Measurements from ENCODE around the gene UFSP1.
"Not testable (repeated sequence)": the region's sequence is repeated elsewhere in the genome, so short reads cannot be mapped to it uniquely, and the experiment has no call there.

Gene UFSP1

GRCh38 chr7:100929808-100930174 lies 40.3 kb upstream of the UFSP1 start:
- no peak overlapping the region for H2AFZ ChIP-seq (ENCODE audit: low read length)
- DNase-seq = no peak
- no peaks in the 10 kb centered on the region for H3K36me3 ChIP-seq (replicated peaks; ENCODE audit: insufficient read depth, low read length)
- no peaks in the 10 kb centered on the region for H3K9me2 ChIP-seq (replicated peaks; ENCODE audit: insufficient read depth, low read length)
- no peaks in the 10 kb centered on the region for H3K79me2 ChIP-seq (ENCODE audit: low read length)
- no peak overlapping the region for H3K27ac ChIP-seq (ENCODE audit: low read length)
- no peaks in the 10 kb centered on the region for H3K4me1 ChIP-seq (ENCODE audit: low read length)
- no peak overlapping the region for H3K4me3 ChIP-seq (ENCODE audit: low read length)
- H3K9me3 ChIP-seq (replicated peaks; ENCODE audit: insufficient read depth, low read length) = no peaks in the 10 kb centered on the region
- H3K9ac ChIP-seq (ENCODE audit: low read length) = no peak overlapping the region
- TF ChIP-seq EZH2 (optimal IDR thresholded peaks at IDR 0.05; ENCODE audit: low read depth, low read length) (no peak), EZH2phosphoT487 (IDR thresholded peaks at IDR 0.05; ENCODE audit: low read length) (no peak), CTCF (IDR thresholded peaks at IDR 0.05; ENCODE audit: low read length) (no peak)
- H3F3A ChIP-seq (ENCODE audit: insufficient read depth, low read length) = no peaks in the 10 kb centered on the region
- H4K20me1 ChIP-seq (ENCODE audit: insufficient read depth, low read length) = no peaks in the 10 kb centered on the region
- H3K27me3 ChIP-seq (replicated peaks; ENCODE audit: insufficient read depth, low read length) = peaks cover 62% of the 10 kb centered on the region
- no peak overlapping the region for H3K4me2 ChIP-seq (ENCODE audit: low read depth, low read length)

- not testable (repeated sequence) for H3K9me2 ChIP-seq (replicated peaks; ENCODE audit: insufficient read depth, low read length); H3K9ac ChIP-seq (ENCODE audit: low read length); H3F3A ChIP-seq (ENCODE audit: insufficient read depth, low read length); H3K27ac ChIP-seq (ENCODE audit: low read length); H3K4me2 ChIP-seq (ENCODE audit: low read depth, low read length); H4K20me1 ChIP-seq (ENCODE audit: insufficient read depth, low read length); H3K4me3 ChIP-seq (ENCODE audit: low read length); DNase-seq; H3K9me3 ChIP-seq (replicated peaks; ENCODE audit: insufficient read depth, low read length); H3K36me3 ChIP-seq (replicated peaks; ENCODE audit: insufficient read depth, low read length); H3K4me1 ChIP-seq (ENCODE audit: low read length); H3K79me2 ChIP-seq (ENCODE audit: low read length); H2AFZ ChIP-seq (ENCODE audit: low read length)
- peaks cover 30% of the 10 kb centered on the region for H3K27me3 ChIP-seq (replicated peaks; ENCODE audit: insufficient read depth, low read length)
These were observed 34.1 kb upstream of the UFSP1 start for GRCh38 chr7:100923616-100924015.

GRCh38 chr7:100921039-100921438 lies 31.5 kb upstream of the UFSP1 start:
- Histone ChIP-seq H3K9me3 (replicated peaks; ENCODE audit: insufficient read depth, low read length) (no peaks in the 10 kb centered on the region), H3K27me3 (replicated peaks; ENCODE audit: insufficient read depth, low read length) (peaks cover 29% of the 10 kb centered on the region), H3F3A (ENCODE audit: insufficient read depth, low read length) (no peaks in the 10 kb centered on the region), H2AFZ (ENCODE audit: low read length) (no peak overlapping the region), H3K36me3 (replicated peaks; ENCODE audit: insufficient read depth, low read length) (no peaks in the 10 kb centered on the region), H3K27ac (ENCODE audit: low read length) (no peak overlapping the region), H3K4me2 (ENCODE audit: low read depth, low read length) (no peak overlapping the region), H3K9me2 (replicated peaks; ENCODE audit: insufficient read depth, low read length) (no peaks in the 10 kb centered on the region), H3K4me3 (ENCODE audit: low read length) (no peak overlapping the region), H3K4me1 (ENCODE audit: low read length) (no peaks in the 10 kb centered on the region), H3K9ac (ENCODE audit: low read length) (no peak overlapping the region), H3K79me2 (ENCODE audit: low read length) (no peaks in the 10 kb centered on the region), H4K20me1 (ENCODE audit: insufficient read depth, low read length) (no peaks in the 10 kb centered on the region)
- no peak for TF ChIP-seq EZH2 (optimal IDR thresholded peaks at IDR 0.05; ENCODE audit: low read depth, low read length)
- TF ChIP-seq EZH2phosphoT487 (IDR thresholded peaks at IDR 0.05; ENCODE audit: low read length) = no peak
- TF ChIP-seq CTCF (IDR thresholded peaks at IDR 0.05; ENCODE audit: low read length) = no peak
- no peak for DNase-seq

- H3K9me3 ChIP-seq (replicated peaks; ENCODE audit: insufficient read depth, low read length); H3K4me1 ChIP-seq (ENCODE audit: low read length); H3K9me2 ChIP-seq (replicated peaks; ENCODE audit: insufficient read depth, low read length); H3K36me3 ChIP-seq (replicated peaks; ENCODE audit: insufficient read depth, low read length); H3K79me2 ChIP-seq (ENCODE audit: low read length); H3K4me2 ChIP-seq (ENCODE audit: low read depth, low read length); H4K20me1 ChIP-seq (ENCODE audit: insufficient read depth, low read length); H3K4me3 ChIP-seq (ENCODE audit: low read length); H3K9ac ChIP-seq (ENCODE audit: low read length); H3F3A ChIP-seq (ENCODE audit: insufficient read depth, low read length); H2AFZ ChIP-seq (ENCODE audit: low read length); H3K27ac ChIP-seq (ENCODE audit: low read length); DNase-seq: not testable (repeated sequence)
- peaks cover 29% of the 10 kb centered on the region for H3K27me3 ChIP-seq (replicated peaks; ENCODE audit: insufficient read depth, low read length)
These were observed 30.4 kb upstream of the UFSP1 start for GRCh38 chr7:100919779-100920437.

GRCh38 chr7:100919335-100919734 lies 29.8 kb upstream of the UFSP1 start:
- not testable (repeated sequence) for H3K27ac ChIP-seq (ENCODE audit: low read length); H3K36me3 ChIP-seq (replicated peaks; ENCODE audit: insufficient read depth, low read length); H3K4me3 ChIP-seq (ENCODE audit: low read length); H3K4me1 ChIP-seq (ENCODE audit: low read length); H2AFZ ChIP-seq (ENCODE audit: low read length); H3F3A ChIP-seq (ENCODE audit: insufficient read depth, low read length); H3K79me2 ChIP-seq (ENCODE audit: low read length); H3K9me2 ChIP-seq (replicated peaks; ENCODE audit: insufficient read depth, low read length); DNase-seq; H3K4me2 ChIP-seq (ENCODE audit: low read depth, low read length); H3K9me3 ChIP-seq (replicated peaks; ENCODE audit: insufficient read depth, low read length); H4K20me1 ChIP-seq (ENCODE audit: insufficient read depth, low read length); H3K9ac ChIP-seq (ENCODE audit: low read length)
- peaks cover 29% of the 10 kb centered on the region for H3K27me3 ChIP-seq (replicated peaks; ENCODE audit: insufficient read depth, low read length)
